Cortex of kidney (tissue), 1 donor: Measurements from ENCODE around the gene CACUL1.

ENCODE experiments used
- DNase-seq: peaks from one replicate; lab custom pipeline; 2025; lab: John Stamatoyannopoulos, UW

Gene CACUL1

GRCh38 chr10:118732245-118733165 is 22.3 kb downstream of the CACUL1 start:
- no peak for DNase-seq

DNA sequence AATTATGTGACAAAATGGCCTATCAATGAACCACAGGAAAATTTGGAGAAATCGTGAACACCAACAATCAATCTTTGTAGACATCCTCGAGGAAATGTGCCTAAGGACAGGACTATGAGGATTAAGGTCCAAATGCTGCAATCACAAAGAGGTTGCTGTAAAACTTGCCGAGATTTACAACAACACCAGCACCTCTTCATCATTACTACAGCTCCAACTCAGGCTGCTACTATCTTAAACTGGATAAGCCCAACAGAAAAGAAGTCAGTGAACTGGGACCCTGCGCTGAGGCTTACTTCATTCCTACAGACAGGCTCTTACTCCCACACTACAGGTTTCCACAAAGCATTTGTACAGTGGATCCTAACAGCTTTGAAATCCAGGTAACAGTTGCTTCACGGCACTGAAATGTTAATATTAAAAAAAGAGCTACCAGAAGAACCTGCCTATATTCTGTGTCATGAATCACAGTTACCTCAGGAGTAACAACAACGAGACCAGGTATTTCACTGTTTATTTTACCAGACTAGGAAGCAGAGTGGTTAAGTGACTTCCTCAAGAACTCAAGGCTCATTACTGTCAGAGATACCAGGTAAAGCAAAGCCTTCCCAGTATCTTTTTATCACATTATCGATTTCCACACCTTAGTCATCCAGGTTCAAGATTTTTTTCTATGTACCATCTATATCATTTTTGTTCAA is 23.9 kb downstream of the CACUL1 start:
- no peak for DNase-seq

- DNase-seq = no peak
Measured at GRCh38 chr10:118729641-118730258, 25.0 kb downstream of the CACUL1 start.

- no peak for DNase-seq
Measured at GRCh38 chr10:118729200-118729599, 25.6 kb downstream of the CACUL1 start.

DNA sequence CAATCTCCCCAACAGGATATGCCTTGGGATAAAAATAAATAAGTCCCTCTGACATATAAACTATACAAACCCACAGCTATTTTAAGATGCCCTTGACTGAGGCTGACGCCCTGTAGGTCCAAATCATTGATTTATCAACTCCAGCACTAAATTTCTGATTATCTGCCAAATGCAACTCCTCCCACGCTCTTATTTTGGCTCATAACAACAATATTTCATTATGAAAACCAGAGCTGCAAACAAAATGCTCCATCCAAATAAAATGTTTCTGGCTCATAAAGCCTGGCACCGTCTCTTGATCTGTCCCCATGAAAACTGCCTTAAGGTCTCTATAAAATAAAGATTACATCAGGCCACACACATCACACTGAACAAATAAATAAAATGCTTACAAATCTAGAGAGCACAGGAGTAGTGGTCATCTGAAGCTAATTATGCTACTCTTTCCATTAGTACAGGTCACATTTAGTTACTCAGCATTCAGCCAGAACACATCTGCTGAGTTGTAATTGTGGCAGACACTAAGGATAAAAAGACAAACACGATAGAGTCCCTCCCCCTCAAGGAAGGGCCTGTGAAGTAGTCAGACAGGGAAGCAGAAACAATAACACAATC is 28.8 kb downstream of the CACUL1 start:
- no peak for DNase-seq

DNA sequence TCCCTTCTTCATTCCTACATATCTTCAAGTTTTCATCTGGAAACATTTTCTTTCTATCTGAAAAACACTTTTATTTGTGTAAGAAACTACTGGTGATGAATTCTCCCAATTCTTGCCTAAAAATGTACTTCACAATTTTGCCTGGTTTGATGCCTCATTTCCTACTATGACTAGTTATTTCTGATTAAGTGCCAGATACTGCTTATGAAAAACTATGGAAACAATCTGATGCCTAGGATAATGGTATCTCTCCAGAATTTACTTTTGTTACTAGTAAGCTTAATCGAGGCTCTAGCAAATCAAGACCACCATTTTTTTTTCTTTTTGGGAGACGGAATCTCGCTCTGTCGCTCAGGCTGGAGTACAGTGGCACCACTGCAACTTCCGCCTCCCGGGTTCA is 31.3 kb downstream of the CACUL1 start:
- DNase-seq = no peak

DNA sequence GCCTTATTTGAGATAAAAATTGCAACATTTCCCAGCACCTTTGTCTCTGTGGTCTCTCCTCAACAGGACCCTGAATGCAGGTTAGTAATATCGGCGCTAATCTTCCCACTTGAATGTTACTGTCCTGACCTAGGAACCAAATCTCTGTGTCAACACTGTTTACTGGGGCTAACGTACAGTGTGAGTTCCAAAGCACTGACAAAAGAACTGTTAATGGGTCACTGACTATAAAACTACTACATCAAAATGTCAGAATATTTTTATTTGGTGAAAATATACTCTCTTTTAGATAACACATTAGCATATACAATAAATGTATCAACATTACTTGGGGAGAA is 33.3 kb downstream of the CACUL1 start:
- no peak for DNase-seq

DNA sequence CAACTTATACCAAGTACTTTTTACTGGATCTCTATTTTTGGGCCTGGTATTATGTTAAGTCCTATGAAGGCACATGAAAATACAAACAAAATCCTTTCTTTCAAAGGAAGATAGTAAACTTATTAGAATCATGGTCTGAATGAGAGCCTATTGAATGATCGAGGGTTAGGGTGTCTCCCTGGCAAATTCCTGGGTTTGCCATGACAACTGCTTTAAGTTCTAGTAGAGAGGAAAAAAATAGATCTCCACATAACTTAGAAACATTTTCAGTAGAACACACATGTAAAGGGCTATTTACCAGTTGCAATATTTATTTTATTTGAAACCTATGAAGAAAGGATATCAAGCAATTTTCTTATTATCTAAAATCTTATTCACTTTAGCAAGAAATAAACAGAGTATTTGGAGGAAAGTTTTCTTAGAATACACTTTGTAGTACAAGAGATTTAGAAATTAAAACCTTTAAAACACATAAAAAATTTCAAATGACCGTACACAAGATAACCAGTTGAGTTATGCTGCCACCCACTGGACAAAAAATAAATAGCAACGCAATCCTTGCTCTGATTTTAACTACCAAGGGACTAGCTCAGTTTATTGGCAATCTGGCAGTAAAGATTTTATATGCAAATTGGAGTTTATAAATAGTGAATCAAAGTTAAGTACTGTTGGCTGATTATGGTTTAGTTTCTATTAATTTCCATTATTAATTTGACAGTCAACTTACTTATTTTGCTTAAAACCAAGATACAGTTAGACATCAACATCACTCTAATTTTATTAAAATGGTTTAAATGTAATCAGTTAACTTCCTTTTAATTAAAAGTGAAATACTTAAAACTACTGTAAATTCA is 33.9 kb downstream of the CACUL1 start:
- DNase-seq = no peak

- no peak for DNase-seq
Measured at GRCh38 chr10:118714366-118714765, 40.4 kb downstream of the CACUL1 start.

DNA sequence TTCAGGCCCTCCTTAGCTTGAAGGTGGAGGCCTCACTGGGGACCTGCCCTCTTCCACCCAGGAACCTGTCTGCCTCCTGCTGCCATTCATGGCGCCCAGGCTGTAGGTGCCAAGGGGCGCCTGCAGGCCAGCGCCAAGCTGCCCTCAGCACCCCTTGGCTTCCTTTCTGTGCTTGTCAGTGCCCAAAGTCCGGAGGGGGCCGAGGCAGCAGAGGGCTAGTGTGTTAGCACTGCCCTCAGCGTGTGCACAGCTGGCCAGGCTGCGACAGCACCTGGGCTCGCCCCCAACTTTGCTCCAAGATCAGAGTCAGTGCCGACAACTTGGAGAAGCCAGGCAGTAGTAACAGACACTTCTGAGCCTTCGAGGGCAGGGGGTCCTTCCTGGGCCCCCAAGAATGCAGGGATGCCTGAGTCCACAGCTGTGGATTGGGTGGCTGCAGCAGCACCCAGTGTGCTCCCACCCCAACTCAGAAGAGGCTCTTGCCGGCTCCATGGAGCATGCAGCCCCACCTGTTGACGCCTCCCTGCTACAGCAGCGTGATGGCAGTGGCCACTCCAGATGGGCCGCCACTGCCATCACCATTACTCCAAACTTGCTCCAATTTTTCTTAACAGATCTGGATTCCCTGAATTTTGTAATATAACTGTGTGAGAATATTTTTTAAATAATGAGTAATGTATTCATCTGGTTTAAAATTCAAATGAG is 41.7 kb downstream of the CACUL1 start:
- DNase-seq = no peak

- DNase-seq = no peak
Measured at GRCh38 chr10:118712080-118712479, 42.7 kb downstream of the CACUL1 start.

GRCh38 chr10:118710487-118710886 is 44.3 kb downstream of the CACUL1 start:
- DNase-seq = no peak

GRCh38 chr10:118708571-118708970 is 46.2 kb downstream of the CACUL1 start:
- no peak for DNase-seq

GRCh38 chr10:118704711-118705110 is 50.1 kb downstream of the CACUL1 start:
- no peak for DNase-seq

DNA sequence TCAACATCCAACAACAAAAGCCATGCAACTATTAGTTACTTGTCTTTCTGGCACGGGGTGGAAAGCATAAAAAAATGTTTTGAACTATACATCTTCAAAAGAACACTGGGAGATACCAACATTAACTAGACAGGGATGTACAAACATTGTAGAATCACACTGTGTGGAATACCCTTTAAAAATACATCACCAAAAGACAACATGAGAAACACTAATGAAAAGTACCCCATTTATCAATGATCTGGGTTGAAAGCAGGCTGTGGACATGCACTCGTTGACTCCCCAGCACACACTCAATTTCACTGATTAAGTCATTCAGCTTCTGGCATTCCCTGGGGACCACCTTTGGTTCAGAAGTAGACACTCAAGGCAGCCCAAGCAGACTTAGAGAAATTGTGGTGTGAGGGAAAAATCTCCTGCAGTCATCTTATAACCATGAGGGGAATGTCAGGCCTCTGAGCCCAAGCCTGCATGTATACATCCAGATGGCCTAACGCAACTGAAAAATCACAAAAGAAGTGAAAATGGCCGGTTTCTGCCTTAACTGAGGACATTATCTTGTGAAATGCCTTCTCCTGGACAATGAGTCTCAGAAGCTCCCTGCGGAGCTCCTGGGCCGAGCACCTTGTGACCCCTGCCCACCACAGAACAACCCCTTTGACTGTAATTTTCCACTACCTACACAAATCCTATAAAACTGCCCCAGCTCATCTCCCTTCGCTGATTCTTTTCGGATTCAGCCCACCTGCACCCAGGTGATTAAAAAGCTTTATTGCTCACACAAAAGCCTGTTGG is 53.0 kb downstream of the CACUL1 start:
- no peak for DNase-seq

DNA sequence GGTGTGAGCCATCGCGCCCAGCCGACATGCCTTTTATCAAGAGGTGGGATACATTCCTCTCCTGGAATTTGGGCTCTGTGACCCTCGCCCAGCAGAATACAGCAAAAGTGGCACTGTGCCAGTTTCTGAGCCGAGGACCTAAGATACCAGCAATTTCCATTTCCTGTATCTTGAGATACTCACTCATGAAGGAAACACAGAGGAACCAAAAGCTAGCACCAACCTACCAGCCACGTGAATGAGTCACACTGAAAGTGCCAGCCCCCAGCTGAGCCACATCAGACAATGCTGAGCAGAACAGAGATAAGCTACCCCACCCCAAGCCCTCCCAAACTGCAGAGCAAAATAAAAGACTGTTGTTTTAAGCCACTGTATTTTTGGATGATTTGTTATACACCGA is 56.3 kb downstream of the CACUL1 start:
- no peak for DNase-seq

GRCh38 chr10:118694848-118695247 is 59.9 kb downstream of the CACUL1 start:
- no peak for DNase-seq

GRCh38 chr10:118692872-118693271 is 61.9 kb downstream of the CACUL1 start:
- no peak for DNase-seq

DNA sequence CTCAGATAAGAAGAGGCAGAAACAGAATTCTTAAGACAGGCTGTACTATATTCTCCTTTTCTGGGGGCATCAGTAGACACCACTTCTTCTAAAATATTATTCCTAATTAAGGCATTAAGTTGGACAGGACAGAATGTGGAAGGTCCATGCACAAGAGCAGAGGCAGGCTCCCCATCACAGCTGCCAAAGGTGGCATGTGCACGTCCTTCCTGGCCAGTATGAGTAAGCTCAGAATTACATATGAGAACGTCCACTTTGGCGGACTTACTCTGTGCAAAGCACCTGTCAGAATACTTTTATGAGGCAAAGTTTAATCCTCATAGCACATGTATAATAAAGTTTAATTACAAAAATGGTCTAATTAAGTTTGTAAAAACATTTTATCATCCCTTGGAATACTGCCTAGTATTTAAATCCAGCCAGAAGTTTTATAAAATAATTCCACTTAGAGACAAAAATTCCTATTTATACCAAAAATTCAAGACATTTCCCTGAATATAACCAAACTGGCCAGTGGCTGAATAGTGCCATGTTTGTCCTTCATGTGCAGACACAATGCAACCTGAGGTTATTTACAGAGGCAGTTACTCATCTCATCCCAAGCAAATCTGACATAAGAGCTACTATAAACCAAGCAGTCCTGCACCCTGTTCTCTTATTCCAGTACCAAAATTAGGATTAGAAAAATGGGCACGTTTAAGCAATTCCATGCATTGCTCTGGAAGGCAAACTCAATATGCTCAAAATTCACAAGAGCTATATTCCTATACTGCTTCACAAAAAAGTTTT is 65.5 kb downstream of the CACUL1 start:
- DNase-seq = no peak
